VCaP (cell line): ENCODE measurements around the gene YIF1A.

Experiments used
- H3K27ac ChIP-seq: fragments of 450-650 bp; 2 replicates; pipeline ENCODE4 v1.5.1; 2017
- CTCF ChIP-seq: fragments of 450-650 bp; conservative IDR thresholded peaks from 2 replicates; pipeline ENCODE4 v1.5.1; 2017; ENCODE audit warnings: mild to moderate bottlenecking, moderate library complexity

YIF1A gene

DNA sequence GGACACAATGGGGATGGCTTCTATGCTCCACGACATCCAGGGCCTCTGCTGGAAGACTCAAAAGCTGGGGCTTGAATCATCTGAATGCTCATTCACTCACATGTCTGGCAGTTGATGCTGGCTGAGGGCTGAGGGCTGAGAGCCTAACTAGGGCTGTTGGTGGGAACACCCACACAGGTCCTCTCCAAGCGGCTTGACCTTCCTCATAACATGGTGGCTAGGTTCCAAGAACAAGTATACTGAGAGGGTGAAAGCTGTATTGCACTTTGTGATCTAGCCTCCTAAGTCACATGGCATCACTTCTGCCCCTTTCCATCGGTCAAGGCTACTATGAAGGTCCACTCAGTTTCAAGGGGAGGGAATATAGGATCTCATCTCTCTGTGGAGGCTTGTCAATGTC, 10.2 kb upstream of the YIF1A start:
- no peak for TF ChIP-seq CTCF
- no peak overlapping the region for H3K27ac ChIP-seq

GRCh38 chr11:66297610-66298009, 8.7 kb upstream of the YIF1A start:
- TF ChIP-seq CTCF: no peak
- H3K27ac ChIP-seq: no peak overlapping the region

DNA sequence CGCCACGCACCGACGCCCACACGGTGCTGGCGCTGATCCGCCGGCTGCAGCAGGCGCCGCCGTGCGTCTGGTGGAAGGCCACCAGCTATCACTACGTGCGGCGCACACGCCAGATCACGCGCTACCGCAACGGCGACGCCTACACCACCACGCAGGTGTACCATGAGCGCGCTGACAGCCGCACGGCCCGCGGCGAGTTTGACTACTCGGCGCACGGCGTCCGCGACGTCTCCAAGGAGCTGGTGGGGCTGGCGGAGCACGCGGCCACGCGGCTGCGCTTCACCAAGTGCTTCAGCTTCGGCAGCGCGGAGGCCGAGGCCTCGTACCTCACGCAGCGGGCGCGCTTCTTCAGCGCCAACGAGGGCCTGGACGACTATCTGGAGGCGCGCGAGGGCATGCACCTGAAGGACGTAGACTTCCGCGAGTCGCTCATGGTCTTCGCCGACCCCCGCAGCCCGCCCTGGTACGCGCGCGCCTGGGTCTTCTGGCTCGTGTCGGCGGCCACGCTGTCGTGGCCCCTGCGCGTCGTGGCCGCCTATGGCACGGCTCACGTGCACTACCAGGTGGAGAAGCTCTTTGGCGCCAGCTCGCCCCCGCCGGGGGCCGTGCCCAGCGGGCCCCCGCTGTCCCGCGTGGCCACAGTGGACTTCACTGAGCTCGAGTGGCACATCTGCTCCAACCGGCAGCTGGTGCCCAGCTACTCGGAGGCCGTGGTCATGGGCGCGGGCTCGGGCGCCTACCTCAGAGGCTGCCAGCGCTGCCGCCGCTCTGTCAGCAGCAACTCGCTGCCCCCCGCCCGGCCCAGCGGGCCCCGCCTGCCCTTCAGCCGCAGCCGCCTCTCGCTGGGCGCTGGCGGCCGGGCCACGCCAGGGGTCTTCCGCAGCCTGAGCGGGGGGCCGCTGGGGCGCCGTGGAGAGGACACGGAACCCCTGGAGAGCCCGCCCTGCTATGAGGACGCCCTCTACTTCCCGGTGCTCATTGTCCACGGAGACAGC, 6.0 kb upstream of the YIF1A start:
- H3K27ac ChIP-seq: no peak overlapping the region

DNA sequence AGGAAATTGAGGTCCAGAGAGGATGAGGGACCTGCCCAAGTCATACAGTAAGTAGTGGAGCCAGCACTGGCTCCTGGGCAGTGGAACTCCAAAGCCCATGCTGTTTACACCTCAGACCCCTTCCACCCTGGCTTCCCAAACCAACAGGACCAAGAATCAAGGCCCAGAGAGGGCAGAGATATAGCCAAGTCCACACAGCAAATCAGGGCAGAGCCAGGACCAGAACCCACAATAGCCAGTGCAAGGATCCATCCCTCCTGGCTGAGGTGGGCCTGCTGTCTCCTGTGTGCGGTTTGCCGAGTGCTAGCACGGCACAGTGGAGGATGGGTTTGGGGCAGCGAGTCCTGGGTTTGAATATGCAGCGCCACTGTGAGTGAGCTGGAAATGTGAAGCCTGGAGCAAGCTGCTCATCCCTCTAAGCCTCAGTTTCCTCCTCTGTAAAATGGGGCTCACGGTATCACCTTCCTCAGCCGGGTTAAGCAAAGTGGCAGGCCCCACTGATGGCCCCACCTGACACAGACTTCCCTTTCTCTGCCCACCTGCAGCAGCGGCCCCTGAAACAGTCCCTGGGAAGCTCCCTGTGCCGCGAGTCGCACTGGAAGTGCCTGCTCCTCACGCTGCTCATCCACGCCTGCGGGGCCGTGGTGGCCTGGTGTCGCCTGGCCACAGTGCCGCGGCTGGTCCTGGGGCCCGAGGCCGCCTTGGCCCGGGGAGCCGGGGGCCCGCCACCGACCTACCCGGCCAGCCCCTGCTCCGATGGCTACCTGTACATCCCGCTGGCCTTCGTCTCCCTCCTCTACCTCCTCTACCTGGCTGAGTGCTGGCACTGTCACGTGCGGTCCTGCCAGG, 5.1 kb upstream of the YIF1A start:
- no peak for TF ChIP-seq CTCF
- no peak overlapping the region for H3K27ac ChIP-seq

More for the DNA sequence above, 6.0 kb upstream of the YIF1A start:
- no peak for TF ChIP-seq CTCF

DNA sequence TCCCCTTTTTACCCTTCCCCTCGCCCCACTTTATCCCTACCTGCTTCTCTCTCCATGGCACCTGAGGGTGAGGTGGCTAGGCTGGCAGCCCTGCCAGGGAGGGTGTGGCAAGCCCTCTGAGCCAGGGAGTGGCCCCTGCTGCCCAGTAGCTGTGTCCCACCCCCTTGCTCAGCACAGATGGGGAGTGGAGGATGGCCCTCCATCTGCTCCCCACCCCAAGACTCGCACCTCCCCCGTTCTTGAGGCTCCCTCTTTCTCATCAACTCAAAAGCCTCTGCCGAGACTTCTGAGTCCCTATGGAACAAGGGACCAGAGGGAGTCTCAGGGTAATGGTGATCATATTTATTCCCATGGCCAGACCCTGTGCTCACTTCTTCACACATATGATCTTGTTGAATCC, 4.4 kb upstream of the YIF1A start:
- TF ChIP-seq CTCF: no peak
- no peak overlapping the region for H3K27ac ChIP-seq

DNA sequence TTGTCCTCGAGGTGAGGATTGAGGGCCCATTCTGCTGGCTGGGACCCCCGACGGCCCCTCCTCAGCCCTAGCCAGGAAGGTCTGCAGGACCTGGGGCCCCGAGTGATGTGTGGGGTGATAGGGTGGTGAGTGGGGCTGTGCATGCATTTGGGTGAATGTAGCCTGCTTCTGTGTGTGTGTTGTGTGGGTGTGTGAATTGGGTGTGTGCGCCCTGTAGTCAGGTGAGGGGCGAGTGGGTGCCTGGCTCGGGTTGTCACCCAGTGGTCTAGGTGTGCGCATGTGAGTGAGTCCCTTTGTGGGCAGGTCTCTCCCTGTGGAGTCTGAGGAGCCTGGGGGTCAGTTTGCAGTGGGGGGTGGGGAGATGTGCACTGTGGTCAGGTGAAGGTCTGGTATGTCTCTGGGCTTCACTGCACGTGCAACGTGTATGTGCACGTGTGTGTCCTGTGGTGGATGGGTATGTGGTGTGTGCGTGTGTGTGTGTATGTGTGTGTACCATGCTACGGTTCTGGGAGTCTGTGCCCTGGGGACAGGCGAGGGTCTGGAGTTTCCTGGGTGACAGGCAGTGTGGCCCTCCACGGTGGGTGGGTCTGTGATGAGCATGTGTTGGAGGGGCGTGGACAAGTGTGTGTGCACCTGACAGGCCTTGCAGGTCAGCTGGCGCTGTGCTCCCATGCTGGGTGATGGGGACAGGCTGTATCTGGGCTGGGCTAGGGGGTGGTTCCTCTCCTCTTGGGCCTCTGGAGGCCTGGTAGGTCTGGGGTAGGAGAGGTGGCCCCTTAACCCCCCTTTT, 3.8 kb upstream of the YIF1A start:
- no peak for TF ChIP-seq CTCF
- H3K27ac ChIP-seq: peak overlapping the region; percentile 78; the same call in 1 of the 2 replicates
